Right kidney (tissue), 1 donor: ENCODE data around the gene PRKAR1B.

Experiments
- DNase-seq: peaks from one replicate; pipeline ENCODE4 v3.0.0-alpha.2; 2016

Gene PRKAR1B

DNA sequence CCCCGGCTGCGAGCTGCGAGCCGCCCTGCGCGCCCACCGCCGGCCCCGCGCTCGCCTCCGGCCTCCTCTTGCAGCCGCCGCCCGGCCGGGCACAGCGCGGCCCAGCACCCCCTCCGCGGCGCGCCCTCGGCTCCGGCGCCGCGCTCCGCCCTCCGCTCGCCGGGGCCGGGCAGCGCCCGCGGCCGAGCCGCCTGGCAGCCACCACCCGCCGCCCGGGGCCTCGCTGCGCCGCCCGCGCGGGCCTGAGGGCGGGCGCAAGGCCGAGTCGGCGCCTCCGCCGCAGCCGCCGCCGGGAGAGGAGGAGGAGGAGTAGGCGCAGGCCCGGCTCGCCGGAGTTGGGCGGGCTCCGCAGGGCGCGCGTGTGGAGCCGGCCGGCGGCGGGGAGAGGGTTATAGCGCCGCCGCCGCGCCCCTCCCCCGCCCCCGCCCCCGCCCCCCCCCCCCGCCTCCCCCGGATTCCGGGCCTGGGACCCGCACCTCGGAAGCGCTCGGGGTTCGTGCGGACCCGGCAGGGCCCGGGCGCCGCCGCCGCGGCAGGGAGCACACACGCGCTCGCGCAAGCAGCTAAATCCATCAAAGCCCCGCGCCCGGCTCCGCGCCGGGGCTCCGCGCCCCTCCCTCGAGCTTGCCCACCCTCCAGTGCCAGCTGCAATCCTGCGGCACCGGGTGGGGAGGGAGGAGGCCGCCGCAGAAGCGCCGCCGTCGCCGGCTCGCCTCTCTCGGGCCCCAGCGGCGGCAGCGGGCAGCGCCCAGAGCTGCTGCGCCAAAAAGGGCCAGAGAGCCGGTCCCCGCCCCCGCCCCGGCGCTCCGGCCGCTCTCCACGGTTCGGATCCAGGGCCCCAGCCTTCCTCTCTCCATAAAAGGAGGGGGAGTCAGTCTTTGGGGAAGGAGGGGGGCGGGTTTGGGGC is 207.3 kb downstream of the PRKAR1B start, which contains the start of gene PDGFA:
TSS of gene PDGFA (minus strand) at position 363 of the 907 bp plus-strand sequence. CDS start 845 bp downstream, outside the sequence.
- peak; percentile 92 for DNase-seq

DNA sequence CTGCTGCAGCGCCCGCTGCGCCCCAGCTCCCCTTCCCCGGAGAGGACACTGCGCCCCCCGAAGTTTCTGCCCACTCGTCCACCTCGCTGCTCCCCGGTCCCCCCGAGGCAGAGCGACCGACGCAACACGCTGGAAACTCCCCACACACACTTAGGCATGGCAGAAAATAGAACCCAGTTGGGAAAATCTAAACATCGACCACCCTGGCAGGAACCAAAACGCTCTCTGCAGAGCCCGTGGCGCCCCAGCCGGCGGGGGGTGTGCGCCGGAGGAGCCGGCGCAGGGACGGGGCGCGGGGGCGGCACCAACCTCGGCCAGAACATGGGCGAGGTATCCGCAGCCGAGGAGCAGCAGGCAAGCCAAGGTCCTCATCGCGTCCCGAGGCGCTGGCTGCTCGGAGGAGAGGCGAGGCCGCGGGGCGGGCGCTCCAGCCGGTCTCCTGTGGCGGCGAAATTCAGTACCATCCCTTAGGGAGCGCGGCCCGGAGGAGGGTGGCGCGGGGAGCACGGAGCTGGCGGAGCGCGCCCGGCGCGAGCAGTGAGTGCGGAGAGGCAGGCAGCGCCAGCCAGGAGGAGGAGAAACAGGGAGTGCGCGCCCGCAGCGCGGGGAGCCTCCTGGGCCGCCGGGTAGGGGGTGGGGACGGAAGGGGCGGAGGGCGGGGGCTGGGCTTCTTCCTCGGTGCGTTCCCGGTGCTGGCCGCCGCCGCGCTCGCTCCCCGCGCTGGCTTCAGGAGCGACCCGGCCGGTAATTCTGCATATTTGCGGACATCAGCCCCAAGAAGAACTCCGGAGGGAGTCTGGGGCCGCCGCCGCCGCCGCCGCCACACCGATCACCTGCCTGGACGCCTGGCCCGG is 208.2 kb downstream of the PRKAR1B start:
- peak; percentile 91 for DNase-seq

DNA sequence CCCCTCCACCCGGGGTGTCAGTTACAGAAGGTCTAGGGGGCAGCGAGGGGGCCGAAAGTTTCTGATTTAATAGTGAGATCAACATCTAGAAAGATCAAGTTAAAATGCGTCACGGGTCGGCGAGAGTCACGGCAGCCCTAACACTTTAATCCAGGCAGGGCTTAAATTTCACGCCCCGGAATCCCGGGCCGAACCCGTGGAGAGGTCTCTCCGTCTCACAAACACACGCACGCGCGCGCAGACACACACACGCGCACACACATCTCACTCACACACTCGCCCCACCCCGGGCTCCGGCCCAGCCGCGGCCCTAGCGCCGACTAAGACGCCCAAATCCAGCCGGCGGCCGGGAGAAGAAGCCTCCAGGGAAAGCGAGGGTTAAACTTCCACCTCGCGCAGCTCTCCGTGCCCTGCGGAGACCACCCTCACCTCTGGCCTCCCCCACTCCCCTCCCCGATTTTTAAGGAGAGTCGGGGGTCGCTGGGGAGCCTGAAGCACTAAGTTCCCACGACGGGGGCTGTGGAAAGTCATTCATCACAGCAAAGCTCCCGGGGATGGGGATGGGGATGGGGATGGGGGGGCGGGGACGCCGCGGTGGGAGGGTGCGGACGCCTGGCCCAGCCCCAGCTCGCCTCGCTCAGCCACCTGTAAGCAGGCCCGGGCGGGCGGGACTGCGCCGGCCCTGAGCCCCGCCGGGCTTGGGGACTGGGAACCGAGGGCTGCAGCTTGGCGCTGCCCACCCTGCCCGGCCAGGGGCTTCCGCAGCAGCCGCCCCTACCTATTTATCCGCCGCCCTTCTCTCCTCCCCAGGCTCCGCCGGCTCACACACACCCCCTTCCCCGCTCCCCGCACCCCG is 209.1 kb downstream of the PRKAR1B start:
- DNase-seq = peak; percentile 73

DNA sequence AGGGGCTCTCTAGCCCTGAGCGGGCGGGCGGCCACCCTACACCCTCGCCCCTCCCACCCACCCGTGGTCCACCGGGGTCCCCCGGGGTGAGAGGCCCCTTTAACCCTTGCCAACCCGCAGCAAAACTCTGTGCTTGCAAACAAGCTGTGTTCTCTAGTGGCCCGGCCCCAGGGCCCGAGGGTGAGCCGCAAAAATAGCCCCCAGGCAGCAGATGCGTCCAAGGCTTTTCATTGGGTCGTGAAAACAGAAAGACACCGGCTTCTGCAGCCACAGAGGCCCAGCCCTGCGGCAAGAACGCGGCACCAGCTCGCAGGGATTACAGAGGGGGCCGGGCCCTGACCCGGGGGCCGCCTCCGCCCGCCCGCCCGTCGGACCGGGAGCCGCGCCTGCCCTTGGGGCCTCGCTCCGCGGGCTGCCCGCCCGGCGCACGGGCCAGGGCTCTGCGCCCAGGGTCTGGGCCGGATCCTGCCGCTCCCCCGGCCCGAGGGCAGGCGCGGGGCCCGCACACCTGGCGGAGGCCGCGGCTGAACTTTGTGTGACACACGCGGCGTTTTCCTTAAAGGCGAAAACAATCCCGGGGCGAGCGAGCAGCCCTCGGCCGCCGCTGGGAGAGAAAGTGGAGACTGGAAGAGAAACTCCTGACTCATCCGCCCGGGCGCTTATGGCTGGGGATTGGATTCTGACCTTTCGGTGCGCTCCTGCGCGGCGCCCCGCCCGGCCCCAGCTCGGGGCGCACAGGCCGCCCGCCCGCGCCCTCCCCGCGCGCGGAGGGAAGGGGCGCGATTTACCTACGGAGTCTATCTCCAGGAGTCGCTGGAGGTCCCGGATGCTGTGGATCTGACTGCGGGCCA is 210.2 kb downstream of the PRKAR1B start:
- DNase-seq = peak; percentile 73

DNA sequence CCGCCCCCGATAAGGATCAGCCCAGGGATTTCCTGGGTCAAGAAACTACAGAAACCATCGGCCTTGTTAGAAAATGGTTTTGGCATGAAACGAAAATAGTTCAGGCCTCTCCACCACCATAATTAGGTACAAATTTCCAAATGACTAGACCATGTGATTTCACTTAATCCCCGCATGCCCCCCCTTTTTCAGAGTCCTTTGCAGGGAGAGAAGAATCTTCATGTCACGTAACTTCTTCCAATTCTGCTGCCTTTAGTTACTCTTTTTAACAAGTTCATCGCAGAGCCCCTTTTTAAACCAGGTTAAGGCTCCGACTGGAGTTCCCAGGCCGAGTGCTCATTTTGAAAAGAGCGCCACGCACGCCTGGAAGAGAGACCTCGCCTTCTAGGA is 210.9 kb downstream of the PRKAR1B start:
- DNase-seq = no peak

DNA sequence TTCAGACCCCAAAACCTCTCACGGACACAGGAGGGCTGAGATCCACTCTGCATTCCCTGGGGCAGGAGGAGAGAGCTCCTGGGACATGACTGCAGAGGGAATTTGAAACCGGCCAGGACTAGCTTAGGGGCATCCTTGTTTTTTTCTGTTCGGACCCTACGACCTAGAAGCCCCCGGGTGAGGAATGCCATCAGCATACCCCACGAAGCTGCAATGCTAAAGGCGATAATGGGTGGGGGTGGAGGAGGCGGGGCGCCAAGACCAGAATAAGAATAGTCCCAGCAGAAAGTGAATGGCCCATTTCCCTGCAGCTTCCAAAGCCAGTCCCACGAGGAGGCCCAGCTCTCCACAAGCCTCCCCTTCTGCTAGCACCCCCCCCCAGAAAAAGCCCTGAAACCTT is 211.5 kb downstream of the PRKAR1B start:
- no peak for DNase-seq

DNA sequence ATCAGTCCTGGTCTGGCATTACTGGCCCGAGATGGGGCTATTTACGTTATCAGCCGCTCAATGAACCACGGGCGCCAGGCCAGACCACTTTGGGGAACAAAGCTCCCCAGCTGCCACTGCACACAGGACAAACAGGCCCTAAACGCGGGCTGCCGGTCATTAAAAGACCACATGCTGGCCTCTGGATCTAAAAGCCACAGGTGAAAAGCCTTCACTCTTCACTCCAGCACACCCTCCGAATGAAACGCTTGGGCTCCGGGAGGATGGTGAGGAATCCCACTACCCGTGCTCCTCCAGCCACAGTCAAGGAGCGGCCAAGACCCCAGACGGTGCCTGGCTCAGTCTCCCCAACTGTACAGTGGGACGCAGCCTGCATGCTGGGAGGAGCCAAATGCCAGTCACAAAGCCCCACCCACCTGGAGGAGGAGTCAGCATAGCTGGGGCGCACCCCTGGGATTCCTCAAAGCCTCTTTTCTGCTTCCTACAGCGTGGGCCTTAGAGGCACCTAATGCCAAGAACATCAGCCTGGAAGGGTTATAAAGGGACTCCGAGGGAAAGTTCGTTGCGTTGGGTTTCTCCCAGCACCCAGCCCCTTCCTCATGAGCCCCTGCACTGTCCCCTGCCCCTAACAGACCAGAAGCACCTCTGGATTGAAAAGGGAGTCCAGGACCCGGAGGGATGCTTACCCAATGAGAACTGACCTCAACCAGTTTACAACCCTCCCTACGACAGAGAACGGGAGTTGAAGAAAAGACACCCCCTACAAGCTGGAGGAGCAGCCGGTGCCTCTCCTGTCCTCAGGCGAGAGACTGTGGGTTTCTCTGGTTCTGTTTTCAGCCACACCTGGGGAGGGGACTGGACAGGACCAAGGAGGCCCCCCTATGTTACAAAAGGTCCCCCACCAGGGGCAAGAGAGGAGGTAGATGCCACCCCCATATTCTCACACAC is 212.2 kb downstream of the PRKAR1B start:
- DNase-seq = no peak

DNA sequence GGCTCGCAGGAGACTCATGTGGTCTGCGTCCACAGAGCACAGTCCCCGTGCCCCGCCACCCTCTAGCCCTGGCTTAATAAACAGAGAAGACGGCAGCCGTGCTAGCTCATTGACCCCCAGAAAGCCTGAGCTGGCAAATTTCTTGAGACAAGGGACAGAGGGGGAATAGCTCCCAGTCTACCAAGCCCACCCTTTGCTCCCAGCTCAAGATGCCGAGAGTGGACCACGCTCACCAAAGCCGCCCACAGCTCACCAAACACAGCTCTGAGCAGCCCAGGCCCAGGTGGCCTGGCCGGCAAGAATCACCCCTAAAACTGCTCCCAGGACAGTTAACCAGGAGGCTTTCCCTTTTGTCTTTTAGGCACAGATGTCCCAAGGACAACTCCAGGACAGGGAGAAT is 212.8 kb downstream of the PRKAR1B start:
- no peak for DNase-seq

DNA sequence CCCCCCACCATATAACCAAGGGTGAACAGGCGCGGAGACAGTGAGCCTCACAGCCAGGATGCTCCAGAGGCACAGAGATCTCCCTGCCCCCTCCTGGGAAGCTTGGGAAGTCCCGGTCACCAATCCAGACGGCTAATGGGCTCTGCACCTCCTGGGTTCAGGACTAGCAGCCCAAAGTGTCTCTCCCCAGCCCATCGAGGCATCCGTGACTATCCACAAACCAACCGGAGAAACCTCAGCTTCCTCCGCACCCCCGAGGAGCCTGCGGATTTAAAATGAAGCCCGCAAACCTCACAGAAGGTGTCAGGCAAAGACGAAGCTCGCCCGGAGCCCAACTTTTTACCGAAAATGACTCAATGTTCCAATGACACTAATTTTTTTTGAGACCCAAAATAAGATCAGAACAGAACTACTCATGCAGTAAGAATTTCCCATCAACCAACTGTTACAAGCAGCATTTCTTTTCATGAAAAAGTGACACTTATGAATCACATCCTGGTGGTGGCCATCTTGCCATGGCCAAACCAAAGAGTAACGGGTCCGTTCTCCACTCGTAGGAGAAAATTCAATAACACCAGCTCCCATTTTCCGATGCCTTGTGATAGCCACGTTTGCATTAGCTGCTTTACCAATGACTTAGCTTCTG is 213.4 kb downstream of the PRKAR1B start:
- no peak for DNase-seq

DNA sequence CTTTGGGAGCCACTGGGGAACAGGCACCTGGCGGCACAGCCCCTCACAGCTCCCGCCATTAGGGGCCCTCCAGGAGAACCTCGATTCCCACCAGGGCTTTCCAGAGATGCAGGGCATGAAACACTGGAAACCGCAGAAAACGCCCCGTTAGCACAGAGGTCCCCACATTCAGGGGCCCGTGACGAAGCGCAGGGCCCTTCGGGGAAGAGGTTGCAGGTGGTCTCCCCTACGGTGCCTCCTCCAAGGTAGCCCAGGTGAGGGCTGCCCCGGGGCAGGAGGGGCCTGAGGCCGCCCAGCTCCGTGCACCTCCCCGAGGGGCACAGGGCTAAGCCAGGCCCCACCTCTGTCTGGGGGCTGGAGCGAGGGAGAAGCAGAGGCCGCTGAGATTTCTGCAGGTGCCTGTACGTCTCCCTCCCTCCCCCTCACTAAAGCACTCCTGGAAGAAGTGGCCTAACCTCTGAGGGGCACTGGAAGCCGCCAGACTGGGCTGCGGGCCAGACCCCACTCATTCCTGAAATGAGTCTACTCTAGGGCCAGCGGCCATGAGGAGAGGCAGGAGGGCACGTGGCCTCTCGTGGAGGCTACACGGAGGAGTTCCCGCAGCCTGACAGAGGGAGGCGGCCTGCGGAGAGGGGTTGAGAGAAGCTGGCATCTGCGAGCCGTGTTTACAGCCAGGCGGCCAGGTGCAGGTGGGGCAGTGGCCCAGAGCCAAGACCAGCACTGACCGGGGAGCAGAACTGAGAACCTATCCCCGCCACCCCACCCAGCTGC is 214.4 kb downstream of the PRKAR1B start:
- DNase-seq = no peak

DNA sequence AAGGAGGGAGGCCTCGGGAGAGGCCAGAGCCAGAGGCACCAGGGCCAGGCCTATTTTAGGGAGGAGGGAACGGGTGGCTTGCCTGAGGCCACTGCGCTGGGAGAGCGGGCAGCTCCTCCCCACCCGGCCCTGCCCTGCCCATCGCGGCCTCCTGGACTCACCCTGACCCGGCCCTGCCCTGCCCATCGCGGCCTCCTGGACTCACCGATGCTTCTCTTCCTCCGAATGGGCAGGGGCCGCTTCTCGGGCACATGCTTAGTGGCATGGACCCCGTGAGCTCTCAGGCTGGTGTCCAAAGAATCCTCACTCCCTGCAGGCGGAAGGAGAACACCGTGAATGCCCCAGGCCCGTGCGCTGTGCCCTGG is 215.0 kb downstream of the PRKAR1B start:
- DNase-seq = no peak

DNA sequence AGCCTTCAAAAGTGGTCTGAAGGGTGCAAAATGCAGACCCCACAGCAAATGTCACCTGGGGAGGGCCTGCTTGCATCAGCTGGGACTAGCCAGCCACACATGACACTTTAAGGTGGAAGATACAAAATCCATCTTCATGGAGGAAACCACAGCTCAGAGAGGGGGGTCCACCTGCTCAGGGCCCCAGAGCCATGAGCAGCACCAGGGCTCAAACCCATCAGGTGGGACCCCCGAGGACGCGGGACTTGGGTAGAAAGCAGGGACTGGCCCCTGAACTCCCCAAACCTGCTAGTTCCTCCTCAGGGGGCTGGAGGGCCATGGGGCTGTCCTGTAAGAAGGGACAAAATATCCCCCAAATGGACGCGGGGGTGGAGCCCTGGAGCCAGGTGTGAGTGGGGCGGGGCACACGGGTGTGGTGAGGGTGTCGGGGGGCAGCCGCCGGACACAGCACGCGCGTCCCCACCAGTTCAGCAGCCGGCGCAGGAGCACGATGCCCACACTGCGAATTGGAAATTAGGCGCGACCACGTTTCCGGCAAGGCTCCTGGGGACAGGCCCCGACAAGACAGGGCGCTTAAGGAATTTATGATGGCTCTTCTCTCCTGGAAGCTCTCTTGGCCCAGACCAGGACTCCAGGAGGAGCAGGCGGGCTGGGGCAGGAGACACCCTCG is 215.5 kb downstream of the PRKAR1B start:
- no peak for DNase-seq

DNA sequence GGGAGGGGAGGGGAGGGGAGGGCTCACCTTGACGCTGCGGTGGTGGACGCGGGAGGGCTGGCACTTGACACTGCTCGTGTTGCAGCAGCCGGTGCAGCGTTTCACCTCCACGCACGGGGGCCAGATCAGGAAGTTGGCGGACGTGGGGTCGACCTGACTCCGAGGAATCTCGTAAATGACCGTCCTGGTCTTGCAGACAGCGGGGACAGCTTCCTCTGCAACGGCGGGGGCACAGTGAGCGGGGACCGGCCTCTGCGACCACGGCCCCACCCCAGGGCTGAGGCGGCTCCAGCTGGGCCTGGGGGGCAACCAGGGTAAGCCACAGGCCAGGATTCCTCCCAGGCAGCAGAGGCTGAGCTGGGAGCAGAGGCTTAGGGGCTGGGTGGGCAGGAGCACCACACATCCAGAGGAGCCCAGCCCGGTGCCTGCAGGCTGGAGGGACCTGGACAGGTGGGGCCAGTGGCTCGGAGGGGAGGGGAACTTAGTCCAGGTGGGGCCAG is 216.2 kb downstream of the PRKAR1B start:
- DNase-seq = no peak

DNA sequence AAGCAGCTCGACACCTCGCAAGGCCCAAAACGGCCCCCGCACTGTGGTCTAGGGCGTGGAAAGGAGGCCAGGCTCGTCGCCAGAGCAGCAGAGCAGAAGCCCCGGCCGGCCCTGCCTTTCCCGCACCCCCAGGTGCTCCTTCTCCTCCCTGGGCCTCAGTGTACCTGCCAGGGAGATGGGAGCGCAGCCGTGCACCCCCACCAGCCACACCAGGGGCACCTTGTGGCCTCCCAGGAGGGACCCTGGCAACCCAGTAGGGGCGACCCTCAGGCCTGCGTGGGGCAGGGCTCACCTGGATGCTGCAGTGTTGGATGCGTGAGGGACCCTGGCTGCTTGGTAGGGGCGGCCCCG is 217.0 kb downstream of the PRKAR1B start:
- no peak for DNase-seq

DNA sequence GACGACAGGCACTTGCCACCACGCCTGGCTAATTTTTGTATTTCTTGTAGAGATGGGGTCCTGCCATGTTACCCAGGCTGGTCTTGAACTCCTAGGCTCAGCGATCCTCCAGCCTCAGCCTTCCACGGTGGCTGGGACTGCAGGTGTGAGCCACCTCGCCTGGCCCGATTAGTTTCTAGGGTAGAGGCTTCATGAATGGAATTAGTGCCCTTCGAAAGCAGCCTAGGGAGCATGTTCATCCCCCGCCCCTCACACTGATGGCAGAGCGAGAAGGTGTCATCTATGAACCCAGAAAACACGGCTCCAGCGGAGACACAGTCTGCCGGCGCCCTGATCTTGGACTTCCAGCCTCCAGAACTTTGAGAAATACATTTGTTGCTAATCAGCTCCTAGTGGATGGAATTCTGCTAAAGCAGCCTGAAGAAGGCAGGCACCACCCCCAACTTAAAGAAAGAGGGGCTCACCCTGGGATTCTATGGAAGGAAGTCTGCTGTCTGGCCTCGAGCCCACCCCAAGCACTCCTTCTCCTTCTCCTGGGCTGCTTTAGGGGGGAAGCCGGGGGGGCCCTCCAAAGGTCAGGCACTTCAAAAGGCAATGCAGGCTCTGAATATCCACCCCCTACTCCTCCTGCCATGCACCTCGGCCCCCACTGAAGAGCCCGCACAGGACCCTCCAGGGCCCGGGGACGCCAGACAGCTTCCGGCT is 217.5 kb downstream of the PRKAR1B start:
- DNase-seq = no peak

DNA sequence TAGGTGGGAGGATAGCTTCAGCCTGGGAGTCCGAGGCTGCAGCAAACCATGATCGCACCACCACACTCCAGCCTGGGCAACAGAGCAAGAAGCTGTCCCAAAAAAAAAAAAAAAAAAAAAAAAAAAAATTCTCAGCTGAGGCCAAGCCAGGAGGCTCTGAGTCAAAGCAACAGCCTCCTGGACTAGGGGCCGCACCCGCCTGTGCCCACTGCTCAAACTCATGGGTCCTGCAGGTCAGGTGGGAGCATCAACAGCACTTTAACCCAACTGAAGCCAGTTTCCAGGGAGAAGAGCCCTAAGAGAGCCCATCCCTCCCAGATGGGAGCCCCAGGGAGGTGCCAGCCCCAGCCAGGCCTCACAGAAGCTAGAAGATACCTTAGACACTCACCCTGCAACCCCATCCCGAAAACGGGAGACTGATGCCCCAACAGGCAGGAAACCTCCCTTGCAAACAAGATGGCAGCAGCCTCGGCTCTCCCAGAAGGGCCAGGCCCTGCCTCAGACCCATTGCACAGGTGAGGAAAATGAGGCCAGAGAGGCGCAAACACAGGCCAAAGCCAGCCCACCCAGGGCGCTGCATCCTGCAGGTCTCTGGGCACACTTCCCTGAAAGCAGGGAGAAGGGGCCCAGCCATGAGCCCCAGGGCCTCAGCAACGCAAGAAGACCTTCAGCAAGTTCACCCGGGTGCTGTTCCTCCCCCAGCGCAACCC is 218.5 kb downstream of the PRKAR1B start:
- no peak for DNase-seq
